HL-60 (cell line): ENCODE data around the gene PRAME.

Experiments
- DNase-seq, 2 experiments: peaks; one replicate each; pipeline ENCODE4 v3.0.0-alpha.2; 2010 to 2020; ENCODE audit warnings: low read depth in 1 of 2, low spot score in 1 of 2
- H3K27ac ChIP-seq: fragments of 250-450 bp; sonication (Bioruptor Pico); replicated peaks from 2 replicates; pipeline ENCODE4 v1.5.1; 2020; ENCODE audit warnings: mild to moderate bottlenecking, moderate library complexity
- H3K27me3 ChIP-seq: fragments of 250-450 bp; sonication (Bioruptor Pico); 2 replicates; pipeline ENCODE4 v1.5.1; 2021; ENCODE audit warnings: mild to moderate bottlenecking, moderate library complexity; ENCODE audit not compliant: insufficient read depth, poor library complexity, severe bottlenecking
- H3K4me3 ChIP-seq: replicated peaks from 2 replicates; pipeline ENCODE4 v1.5.1; 2011; ENCODE audit warnings: mild to moderate bottlenecking, control low read depth, low read length; ENCODE audit not compliant: insufficient read depth
- GABPA ChIP-seq: IDR thresholded peaks from 2 replicates; pipeline ENCODE4 v1.6.1; 2012; ENCODE audit warnings: low read depth
- POLR2AphosphoS5 ChIP-seq: IDR thresholded peaks from 2 replicates; pipeline ENCODE4 v1.6.1; 2012; ENCODE audit warnings: low read depth
- SPI1 ChIP-seq: IDR thresholded peaks from 2 replicates; pipeline ENCODE4 v1.6.1; 2012; ENCODE audit warnings: low read depth, mild to moderate bottlenecking, borderline replicate concordance
- TF ChIP-seq, protein P1 (sequence below): IDR thresholded peaks from one replicate; pipeline ENCODE4 v1.5.1; 2011; ENCODE audit warnings: low read length, control low read depth, inconsistent platforms; ENCODE audit not compliant: insufficient read depth
- TF ChIP-seq, protein P2 (sequence below): IDR thresholded peaks from 2 replicates; pipeline ENCODE4 v1.6.1; 2012; ENCODE audit warnings: low read depth; ENCODE audit not compliant: insufficient replicate concordance

PRAME gene

DNA sequence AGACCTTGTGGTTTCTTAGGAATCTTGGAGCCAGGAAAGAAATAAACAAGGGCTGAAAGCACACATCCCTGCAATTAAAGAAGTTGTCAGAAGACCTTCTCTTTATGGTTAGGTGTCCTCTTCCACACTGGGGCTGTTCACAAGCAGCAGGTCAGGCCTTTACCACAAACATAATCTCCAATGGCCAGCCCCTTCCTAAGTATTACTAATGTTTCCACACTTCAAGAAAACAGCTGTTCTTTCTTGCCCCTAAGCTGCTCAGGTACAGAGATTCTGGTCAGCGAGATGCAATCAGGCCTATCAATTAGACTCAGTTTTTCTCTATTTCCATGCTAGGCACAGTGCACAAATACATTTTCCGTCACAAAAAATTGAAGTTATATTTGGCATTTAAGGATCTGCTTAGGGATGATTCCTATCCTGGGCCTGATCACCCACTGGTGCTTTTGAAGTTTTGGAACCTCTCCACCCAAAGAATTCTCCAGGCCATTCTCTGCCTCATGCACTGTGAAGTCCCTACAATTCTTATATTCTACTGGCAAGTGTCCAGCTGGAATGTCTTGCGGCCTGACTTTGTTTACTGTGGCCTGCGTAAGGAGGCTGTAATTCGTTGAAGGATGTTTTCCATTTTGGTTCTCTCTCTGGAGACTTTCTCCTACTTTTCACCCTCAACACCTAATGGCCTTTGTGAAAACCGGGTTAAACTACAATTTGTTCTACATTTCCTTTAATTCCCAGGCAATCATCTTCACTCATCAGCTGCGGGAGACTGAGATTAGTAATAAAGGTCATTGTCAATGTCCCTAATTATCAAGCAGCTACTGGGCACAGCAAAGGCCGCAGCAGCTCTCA, 5.1 kb downstream of the PRAME start:
- DNase-seq: no peak
- TF ChIP-seq, protein P1, sequence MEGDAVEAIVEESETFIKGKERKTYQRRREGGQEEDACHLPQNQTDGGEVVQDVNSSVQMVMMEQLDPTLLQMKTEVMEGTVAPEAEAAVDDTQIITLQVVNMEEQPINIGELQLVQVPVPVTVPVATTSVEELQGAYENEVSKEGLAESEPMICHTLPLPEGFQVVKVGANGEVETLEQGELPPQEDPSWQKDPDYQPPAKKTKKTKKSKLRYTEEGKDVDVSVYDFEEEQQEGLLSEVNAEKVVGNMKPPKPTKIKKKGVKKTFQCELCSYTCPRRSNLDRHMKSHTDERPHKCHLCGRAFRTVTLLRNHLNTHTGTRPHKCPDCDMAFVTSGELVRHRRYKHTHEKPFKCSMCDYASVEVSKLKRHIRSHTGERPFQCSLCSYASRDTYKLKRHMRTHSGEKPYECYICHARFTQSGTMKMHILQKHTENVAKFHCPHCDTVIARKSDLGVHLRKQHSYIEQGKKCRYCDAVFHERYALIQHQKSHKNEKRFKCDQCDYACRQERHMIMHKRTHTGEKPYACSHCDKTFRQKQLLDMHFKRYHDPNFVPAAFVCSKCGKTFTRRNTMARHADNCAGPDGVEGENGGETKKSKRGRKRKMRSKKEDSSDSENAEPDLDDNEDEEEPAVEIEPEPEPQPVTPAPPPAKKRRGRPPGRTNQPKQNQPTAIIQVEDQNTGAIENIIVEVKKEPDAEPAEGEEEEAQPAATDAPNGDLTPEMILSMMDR: no peak
- no peak for TF ChIP-seq GABPA
- TF ChIP-seq SPI1: no peak
- TF ChIP-seq, protein P2, sequence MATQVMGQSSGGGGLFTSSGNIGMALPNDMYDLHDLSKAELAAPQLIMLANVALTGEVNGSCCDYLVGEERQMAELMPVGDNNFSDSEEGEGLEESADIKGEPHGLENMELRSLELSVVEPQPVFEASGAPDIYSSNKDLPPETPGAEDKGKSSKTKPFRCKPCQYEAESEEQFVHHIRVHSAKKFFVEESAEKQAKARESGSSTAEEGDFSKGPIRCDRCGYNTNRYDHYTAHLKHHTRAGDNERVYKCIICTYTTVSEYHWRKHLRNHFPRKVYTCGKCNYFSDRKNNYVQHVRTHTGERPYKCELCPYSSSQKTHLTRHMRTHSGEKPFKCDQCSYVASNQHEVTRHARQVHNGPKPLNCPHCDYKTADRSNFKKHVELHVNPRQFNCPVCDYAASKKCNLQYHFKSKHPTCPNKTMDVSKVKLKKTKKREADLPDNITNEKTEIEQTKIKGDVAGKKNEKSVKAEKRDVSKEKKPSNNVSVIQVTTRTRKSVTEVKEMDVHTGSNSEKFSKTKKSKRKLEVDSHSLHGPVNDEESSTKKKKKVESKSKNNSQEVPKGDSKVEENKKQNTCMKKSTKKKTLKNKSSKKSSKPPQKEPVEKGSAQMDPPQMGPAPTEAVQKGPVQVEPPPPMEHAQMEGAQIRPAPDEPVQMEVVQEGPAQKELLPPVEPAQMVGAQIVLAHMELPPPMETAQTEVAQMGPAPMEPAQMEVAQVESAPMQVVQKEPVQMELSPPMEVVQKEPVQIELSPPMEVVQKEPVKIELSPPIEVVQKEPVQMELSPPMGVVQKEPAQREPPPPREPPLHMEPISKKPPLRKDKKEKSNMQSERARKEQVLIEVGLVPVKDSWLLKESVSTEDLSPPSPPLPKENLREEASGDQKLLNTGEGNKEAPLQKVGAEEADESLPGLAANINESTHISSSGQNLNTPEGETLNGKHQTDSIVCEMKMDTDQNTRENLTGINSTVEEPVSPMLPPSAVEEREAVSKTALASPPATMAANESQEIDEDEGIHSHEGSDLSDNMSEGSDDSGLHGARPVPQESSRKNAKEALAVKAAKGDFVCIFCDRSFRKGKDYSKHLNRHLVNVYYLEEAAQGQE: no peak
- TF ChIP-seq POLR2AphosphoS5: no peak
- H3K27ac ChIP-seq: no peak overlapping the region
- no peak overlapping the region for H3K4me3 ChIP-seq
- H3K27me3 ChIP-seq: no peaks in the 10 kb centered on the region

DNA sequence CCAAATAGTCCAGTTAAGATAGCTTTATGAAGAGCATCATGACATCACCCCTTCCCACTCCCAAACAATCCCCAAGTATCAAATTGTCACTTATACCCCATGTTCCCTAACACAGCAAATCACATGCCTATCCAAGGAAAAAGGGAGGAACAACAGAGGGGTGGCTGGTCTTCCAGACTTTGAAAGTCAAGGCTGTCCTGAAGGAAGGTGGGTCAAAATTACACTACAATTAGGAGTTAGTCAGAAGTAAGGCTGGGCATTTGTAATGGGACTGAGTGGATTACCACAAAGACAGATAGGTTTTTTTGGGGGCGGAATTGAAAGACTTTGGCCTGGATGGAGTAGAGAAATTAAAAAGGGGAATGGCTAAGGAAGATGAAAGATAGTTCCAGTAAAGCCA, 5.9 kb downstream of the PRAME start:
- DNase-seq: no peak
- H3K27ac ChIP-seq: no peak overlapping the region
- H3K4me3 ChIP-seq: no peak overlapping the region
- no peaks in the 10 kb centered on the region for H3K27me3 ChIP-seq
- TF ChIP-seq SPI1 (no peak), POLR2AphosphoS5 (no peak), GABPA (no peak)
- TF ChIP-seq, protein P1: no peak
- TF ChIP-seq, protein P2: no peak

DNA sequence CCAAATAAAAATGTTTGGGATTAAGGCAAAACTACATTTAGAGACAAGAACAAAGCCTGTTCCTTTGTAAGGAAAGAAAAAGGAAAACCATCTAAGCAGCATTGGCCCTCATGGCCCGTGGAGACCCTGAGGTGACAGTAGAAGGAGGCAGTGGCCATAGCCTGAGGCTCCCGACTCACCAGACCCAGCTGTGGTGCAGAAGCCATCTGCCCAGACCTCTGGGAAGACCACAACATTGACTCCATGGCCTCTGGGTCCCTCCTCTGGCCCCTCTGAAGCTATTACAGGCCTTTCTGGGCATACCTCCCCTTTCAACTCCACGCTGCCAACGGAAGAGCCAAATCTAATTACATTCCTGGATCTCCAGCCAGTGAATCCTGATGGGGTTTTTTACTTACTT, 6.4 kb downstream of the PRAME start:
- no peak overlapping the region for H3K27ac ChIP-seq
- peak in 1 of 2 experiments; percentile 19 for DNase-seq
- no peak overlapping the region for H3K4me3 ChIP-seq
- no peaks in the 10 kb centered on the region for H3K27me3 ChIP-seq
- TF ChIP-seq, protein P2: no peak
- TF ChIP-seq SPI1: no peak
- no peak for TF ChIP-seq GABPA
- TF ChIP-seq, protein P1: no peak
- no peak for TF ChIP-seq POLR2AphosphoS5
